ENCODE measurements around the gene TMUB2. TPM values are rescaled to one million over a fixed set of nuclear protein-coding genes. Genes with fewer than 3 reads are reported as not detected.
A peak's percentile ranks its signal among the peaks of the same experiment; 100 is the strongest.

TMUB2 gene
- total and polyA plus RNA-seq, 2 experiments from 2014 or later = 41.6 to 45.0 TPM

DNA sequence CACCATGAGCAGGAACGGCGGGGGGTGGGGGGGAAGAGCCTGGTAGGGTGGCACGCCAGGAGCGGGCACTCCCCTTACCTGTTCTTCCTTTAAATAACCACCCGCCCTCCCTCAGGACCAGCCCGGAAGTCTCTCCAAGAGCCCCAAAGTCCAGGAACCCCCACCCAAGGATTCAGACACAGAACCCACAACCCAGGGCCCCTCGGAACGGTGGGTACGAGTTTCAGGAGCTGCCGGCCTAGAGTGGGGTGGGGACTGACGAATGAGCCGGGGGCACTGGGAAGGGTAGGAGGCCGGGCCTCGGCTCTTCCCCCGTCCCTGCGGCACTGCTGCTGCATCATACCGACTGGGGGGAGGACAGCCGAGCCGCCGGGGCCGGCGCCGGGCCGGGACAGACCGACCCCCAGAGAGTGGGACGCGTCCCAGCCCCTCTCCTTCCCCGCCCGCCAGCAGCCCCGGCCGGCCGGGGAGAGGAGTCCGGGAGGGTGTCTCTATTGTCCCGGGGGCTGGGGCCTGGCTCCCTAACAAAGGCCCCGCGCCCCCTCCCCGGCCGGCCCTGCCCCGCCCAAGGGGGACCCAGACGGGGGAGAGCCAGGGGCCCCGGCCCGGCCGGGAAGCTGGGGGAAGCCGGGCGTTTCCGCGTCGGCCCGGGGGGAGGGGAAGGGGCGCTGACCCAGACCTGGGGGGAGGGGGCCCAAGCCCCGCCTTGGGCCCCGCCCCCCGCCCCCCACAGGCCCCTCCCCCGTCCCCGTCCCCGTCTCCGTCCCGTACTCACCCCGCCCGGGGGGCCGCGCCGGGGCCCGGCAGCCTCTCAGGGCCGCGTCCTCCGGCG, 12.2 kb downstream of the TMUB2 start:
- peak overlapping the region; percentile 96 for H3K4me2 ChIP-seq (ENCODE audit: unreplicated experiment)
- H2AFZ ChIP-seq = peak overlapping the region; percentile 6; the same call in 1 of the 2 replicates
- H3K36me3 ChIP-seq (ENCODE audit: low read depth) = peaks cover 14% of the 10 kb centered on the region; the same call in 1 of the 2 replicates
- in situ Hi-C loops (cut with MboI) = no loop called here
- H3K27ac ChIP-seq = peak overlapping the region; percentile 88
- H4K20me1 ChIP-seq (ENCODE audit: insufficient read depth) = no peaks in the 10 kb centered on the region
- 1 to 2% methylated on average over 15 to 40 of the region's 68 CpGs for WGBS, 2 experiments (ENCODE audit: low coverage in 1 of 2, low lambda C conversion rate in 2 of 2, missing lambda C conversion rate in 2 of 2)
- H3K4me3 ChIP-seq = peak overlapping the region; percentile 89
- peaks cover 16% of the 10 kb centered on the region for H3K4me1 ChIP-seq (ENCODE audit: insufficient read depth)
- DNase-seq = peak; percentile 76
- peaks cover 35% of the 10 kb centered on the region for H3F3A ChIP-seq (ENCODE audit: insufficient read depth)
- H3K9me2 ChIP-seq (ENCODE audit: insufficient read depth) = no peaks in the 10 kb centered on the region
- H3K9me3 ChIP-seq (ENCODE audit: low read depth) = no peaks in the 10 kb centered on the region
- H3K9ac ChIP-seq = peak overlapping the region; percentile 89
- H3K27me3 ChIP-seq (replicated peaks; ENCODE audit: insufficient read depth) = no peaks in the 10 kb centered on the region
- TF ChIP-seq EZH2phosphoT487 (IDR thresholded peaks at IDR 0.05; ENCODE audit: insufficient read depth, low read depth) = no peak
- TF ChIP-seq EZH2 (IDR thresholded peaks at IDR 0.05; ENCODE audit: insufficient read depth, poor library complexity, severe bottlenecking) = no peak
- H3K79me2 ChIP-seq (ENCODE audit: insufficient read depth) = peaks cover 29% of the 10 kb centered on the region

DNA sequence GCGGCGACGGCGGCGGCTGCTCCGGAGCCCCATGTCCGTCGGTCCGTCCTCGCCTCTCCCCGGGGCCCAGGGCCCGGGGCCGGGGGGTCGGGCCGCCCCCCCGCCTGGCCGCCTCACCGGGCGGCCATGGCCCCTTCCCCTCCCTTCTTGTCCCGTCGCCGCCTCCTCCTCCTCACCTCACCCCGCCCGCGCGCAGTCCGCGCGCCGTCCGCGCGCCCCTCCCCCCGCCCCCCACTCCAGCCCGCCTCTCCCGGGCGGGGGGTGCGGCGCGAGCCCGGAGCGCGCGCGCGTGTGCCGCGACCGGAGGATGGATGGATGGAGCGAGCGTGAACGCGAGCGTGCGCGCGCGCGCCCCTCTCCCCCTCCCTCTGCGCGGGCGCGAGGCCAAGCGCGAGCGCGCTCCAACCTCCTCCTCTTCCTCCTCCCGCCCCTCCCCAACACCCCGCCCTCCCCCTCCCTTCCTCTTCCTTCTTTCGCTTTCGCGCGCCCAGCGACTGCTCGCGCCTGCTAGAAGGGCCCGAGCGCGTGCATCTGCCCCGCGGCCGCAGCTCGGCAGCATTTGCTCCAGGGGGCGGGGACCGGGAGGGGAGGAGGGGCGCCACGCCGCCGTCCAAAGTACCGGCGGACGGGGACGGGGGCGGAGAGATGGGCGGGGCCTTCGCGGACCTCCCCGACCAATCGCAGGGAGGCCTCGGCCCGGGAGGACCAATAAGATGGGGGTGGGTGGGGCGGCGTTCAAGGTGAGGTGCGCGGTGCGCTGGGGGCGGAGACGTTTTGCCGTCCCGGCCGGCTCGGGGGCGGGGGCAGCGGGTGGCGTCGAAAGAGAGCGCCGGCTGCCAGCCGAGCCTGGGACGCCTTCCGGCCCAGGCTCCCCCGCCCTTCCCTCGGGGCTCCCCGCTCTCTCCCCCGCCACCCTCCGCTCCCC, 13.0 kb downstream of the TMUB2 start, which contains the start of gene ATXN7L3:
Gene ATXN7L3 (minus strand): TSS at position 332 of the 925 bp plus-strand sequence. CDS start 1,814 bp downstream, outside the sequence.
- WGBS, 2 experiments (ENCODE audit: low coverage in 1 of 2, low lambda C conversion rate in 2 of 2, missing lambda C conversion rate in 2 of 2) = 1 to 20% methylated on average over 1 to 108 of the region's 126 CpGs
- in situ Hi-C loops (cut with MboI) = loop anchor here (25.0 kb wide), 2 partner anchors 337 to 437 kb away; no protein-coding TSS in a partner anchor
- TF ChIP-seq EZH2phosphoT487 (IDR thresholded peaks at IDR 0.05; ENCODE audit: insufficient read depth, low read depth) (no peak), EZH2 (IDR thresholded peaks at IDR 0.05; ENCODE audit: insufficient read depth, poor library complexity, severe bottlenecking) (no peak)

GRCh38 chr17:44200478-44201155, 13.8 kb downstream of the TMUB2 start:
- WGBS, 2 experiments (ENCODE audit: low coverage in 1 of 2, low lambda C conversion rate in 2 of 2, missing lambda C conversion rate in 2 of 2) = 11% methylated on average over 30 to 36 of the region's 36 CpGs
- Histone ChIP-seq H3K4me2 (ENCODE audit: unreplicated experiment) (peak overlapping the region; percentile 87), H3K4me3 (peak overlapping the region; percentile 89), H3K27ac (peak overlapping the region; percentile 88), H2AFZ (peak overlapping the region; percentile 78), H3K36me3 (ENCODE audit: low read depth) (peaks cover 3% of the 10 kb centered on the region; the same call in 1 of the 2 replicates), H3K4me1 (ENCODE audit: insufficient read depth) (peaks cover 28% of the 10 kb centered on the region), H3K9ac (peak overlapping the region; percentile 89), H3K9me3 (ENCODE audit: low read depth) (no peaks in the 10 kb centered on the region), H3F3A (ENCODE audit: insufficient read depth) (peaks cover 49% of the 10 kb centered on the region), H3K79me2 (ENCODE audit: insufficient read depth) (peaks cover 29% of the 10 kb centered on the region), H3K9me2 (ENCODE audit: insufficient read depth) (no peaks in the 10 kb centered on the region), H3K27me3 (replicated peaks; ENCODE audit: insufficient read depth) (no peaks in the 10 kb centered on the region), H4K20me1 (ENCODE audit: insufficient read depth) (no peaks in the 10 kb centered on the region)
- no peak for TF ChIP-seq EZH2 (IDR thresholded peaks at IDR 0.05; ENCODE audit: insufficient read depth, poor library complexity, severe bottlenecking)
- no peak for TF ChIP-seq EZH2phosphoT487 (IDR thresholded peaks at IDR 0.05; ENCODE audit: insufficient read depth, low read depth)
- DNase-seq = peak; percentile 31
- in situ Hi-C loops (cut with MboI) = loop anchor here (25.0 kb wide), 2 partner anchors 337 to 437 kb away; no protein-coding TSS in a partner anchor

More for the DNA sequence above, 13.0 kb downstream of the TMUB2 start, which contains the start of gene ATXN7L3:
- no peaks in the 10 kb centered on the region for H4K20me1 ChIP-seq (ENCODE audit: insufficient read depth)
- peak within 1 kb of the TSS; percentile 96 for H3K4me2 ChIP-seq (ENCODE audit: unreplicated experiment)
- no peaks in the 10 kb centered on the region for H3K27me3 ChIP-seq (replicated peaks; ENCODE audit: insufficient read depth)
- H3F3A ChIP-seq (ENCODE audit: insufficient read depth) = peaks cover 44% of the 10 kb centered on the region
- DNase-seq = peak; percentile 100
- no peaks in the 10 kb centered on the region for H3K9me3 ChIP-seq (ENCODE audit: low read depth)
- H2AFZ ChIP-seq = peak within 1 kb of the TSS; percentile 78
- no peaks in the 10 kb centered on the region for H3K9me2 ChIP-seq (ENCODE audit: insufficient read depth)
- peaks cover 24% of the 10 kb centered on the region for H3K4me1 ChIP-seq (ENCODE audit: insufficient read depth)
- H3K9ac ChIP-seq = peak within 1 kb of the TSS; percentile 89
- peaks cover 29% of the 10 kb centered on the region for H3K79me2 ChIP-seq (ENCODE audit: insufficient read depth)
- H3K27ac ChIP-seq = peak within 1 kb of the TSS; percentile 88
- peak within 1 kb of the TSS; percentile 89 for H3K4me3 ChIP-seq
- H3K36me3 ChIP-seq (ENCODE audit: low read depth) = peaks cover 11% of the 10 kb centered on the region; the same call in 1 of the 2 replicates
